ENCODE measurements around the gene SRRM5. TPM values are rescaled to one million over a fixed set of nuclear protein-coding genes. Genes with fewer than 3 reads are reported as not detected.
"Not testable (repeated sequence)": the region's sequence is repeated elsewhere in the genome, so short reads cannot be mapped to it uniquely, and the experiment has no call there.

Gene SRRM5
- polyA plus RNA-seq, 2 of the 4 experiments (the other 2 are of a cell fraction): 0.47 to 0.50 TPM

DNA sequence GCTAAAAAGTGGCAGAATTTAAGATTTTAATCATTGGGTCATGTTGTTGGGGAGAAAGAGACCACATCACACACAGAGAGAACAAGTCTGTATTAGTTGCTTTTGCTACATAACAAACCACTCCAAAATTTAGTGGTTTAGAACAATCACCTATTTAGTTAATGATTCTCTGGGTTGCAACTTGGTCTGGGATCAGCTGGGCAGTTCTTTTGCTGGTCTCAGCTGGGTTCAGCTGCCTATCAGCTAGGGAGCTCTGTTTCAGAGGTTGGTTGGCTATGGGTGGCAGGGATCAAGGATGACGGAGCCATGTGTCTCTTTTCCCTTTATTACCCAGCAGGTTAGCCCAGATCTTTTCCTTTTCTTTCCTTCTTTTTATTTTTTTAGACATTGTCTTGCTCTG lies 27.4 kb upstream of the SRRM5 start:
- DNase-seq (ENCODE audit: low read depth in 1 of 2, low spot score in 1 of 2): no peak
- no peak for ATAC-seq
- ChIA-PET POLR2A (interaction anchor here (0.9 to 1.0 kb wide), 2 partner anchors 9 to 10 kb away, joined by 3 read pairs; partner anchors contain the start of genes PINLYP and XRCC1), CTCF (interaction anchor here (0.6 to 3.0 kb wide), 3 partner anchors 10 to 176 kb away, joined by 3 to 15 read pairs (median 7); no protein-coding TSS in a partner anchor)
- H3K4me2 ChIP-seq: no peak overlapping the region
- FAIRE-seq: no peak
- WGBS (ENCODE audit: missing lambda C conversion rate): 100% methylated on average over 1 of the region's 1 CpG
- no peaks in the 10 kb centered on the region for H3K9me3 ChIP-seq
- TF ChIP-seq KDM1A (IDR thresholded peaks at IDR 0.05; ENCODE audit: low read depth): no peak
- TF ChIP-seq HOXB5 (CRISPR knock-in tag; IDR thresholded peaks at IDR 0.05): no peak
- TF ChIP-seq, protein P1, sequence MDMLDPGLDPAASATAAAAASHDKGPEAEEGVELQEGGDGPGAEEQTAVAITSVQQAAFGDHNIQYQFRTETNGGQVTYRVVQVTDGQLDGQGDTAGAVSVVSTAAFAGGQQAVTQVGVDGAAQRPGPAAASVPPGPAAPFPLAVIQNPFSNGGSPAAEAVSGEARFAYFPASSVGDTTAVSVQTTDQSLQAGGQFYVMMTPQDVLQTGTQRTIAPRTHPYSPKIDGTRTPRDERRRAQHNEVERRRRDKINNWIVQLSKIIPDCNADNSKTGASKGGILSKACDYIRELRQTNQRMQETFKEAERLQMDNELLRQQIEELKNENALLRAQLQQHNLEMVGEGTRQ (IDR thresholded peaks at IDR 0.05): no peak
- TF ChIP-seq SREBF2 (IDR thresholded peaks at IDR 0.05): no peak
- no peak for TF ChIP-seq CHD4 (IDR thresholded peaks at IDR 0.05; ENCODE audit: borderline replicate concordance)
- TF ChIP-seq RNF2 (IDR thresholded peaks at IDR 0.05; ENCODE audit: borderline replicate concordance, low read depth): no peak
- no peak for TF ChIP-seq NR3C1 (IDR thresholded peaks at IDR 0.05)
- no peak for TF ChIP-seq ZC3H11A (IDR thresholded peaks at IDR 0.05)
- H3K4me1 ChIP-seq: no peaks in the 10 kb centered on the region
- H3K4me3 ChIP-seq: no peak overlapping the region
- H3K27ac ChIP-seq: no peak overlapping the region

DNA sequence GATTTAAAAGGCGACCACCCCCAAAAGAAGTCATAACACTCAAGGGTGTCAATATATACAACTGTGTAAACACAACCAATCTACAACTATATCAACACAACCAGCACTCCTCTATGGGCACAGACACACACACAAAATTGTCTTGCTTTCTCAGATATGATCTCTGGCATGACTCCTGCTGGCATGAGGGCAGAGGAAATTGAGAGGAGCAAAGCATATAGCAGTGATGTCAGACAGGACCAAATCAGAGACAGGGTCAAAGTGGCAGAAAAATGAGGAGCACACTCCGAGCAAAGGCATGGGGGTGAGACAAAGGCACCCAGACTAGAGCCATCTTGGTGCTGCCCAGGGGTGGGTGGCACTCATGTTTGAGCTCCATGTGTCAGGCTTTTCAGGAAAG lies 25.5 kb upstream of the SRRM5 start:
- ChIA-PET POLR2A (interaction anchor here (0.9 kb wide), 1 partner anchor 10 kb away, joined by 3 read pairs; the partner anchor contains the start of genes IRGQ and ZNF576), CTCF (interaction anchor here (1.0 to 1.9 kb wide), 3 partner anchors 9 to 31 kb away, joined by 4 to 8 read pairs (median 4); partner anchors contain the start of genes IRGQ, PINLYP and XRCC1)
- ATAC-seq (no peak), DNase-seq (ENCODE audit: low read depth in 1 of 2, low spot score in 1 of 2) (no peak), FAIRE-seq (no peak)
- no peak overlapping the region for H3K4me3 ChIP-seq
- H3K4me2 ChIP-seq: no peak overlapping the region
- no peaks in the 10 kb centered on the region for H3K9me3 ChIP-seq
- no peak overlapping the region for H3K27ac ChIP-seq
- WGBS (ENCODE audit: missing lambda C conversion rate): 85% methylated on average over 2 of the region's 2 CpGs
- TF ChIP-seq ESRRA (IDR thresholded peaks at IDR 0.05; ENCODE audit: borderline replicate concordance, low read length) (no peak), SMC3 (IDR thresholded peaks at IDR 0.05) (no peak), HEYL (CRISPR knock-in tag; IDR thresholded peaks at IDR 0.05) (no peak), CEBPB (IDR thresholded peaks at IDR 0.05) (no peak)
- H3K4me1 ChIP-seq: no peaks in the 10 kb centered on the region

DNA sequence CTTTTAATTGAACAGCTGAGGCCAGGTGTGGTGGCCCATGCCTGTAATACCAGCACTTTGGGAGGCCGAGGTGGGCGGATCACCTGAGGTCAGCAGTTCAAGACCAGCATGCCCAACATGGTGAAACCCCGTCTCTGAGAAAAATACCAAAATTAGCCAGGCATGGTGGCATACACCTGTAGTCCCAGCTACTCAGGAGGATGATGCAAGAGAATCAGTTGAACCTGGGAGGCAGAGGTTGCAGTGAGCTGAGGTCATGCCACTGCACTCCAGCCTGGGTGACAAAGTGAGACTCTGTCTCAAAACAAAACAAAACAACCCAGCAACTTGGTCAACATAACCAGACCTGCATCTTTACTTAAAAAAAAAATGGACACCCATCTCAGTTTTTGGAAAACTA lies 24.9 kb upstream of the SRRM5 start:
- WGBS (ENCODE audit: missing lambda C conversion rate): 94% methylated on average over 3 of the region's 3 CpGs
- not testable (repeated sequence) for H3K9me3 ChIP-seq; H3K27ac ChIP-seq; H3K4me3 ChIP-seq; H3K4me1 ChIP-seq; FAIRE-seq; H3K4me2 ChIP-seq; DNase-seq (ENCODE audit: low read depth in 1 of 2, low spot score in 1 of 2); ATAC-seq
- ChIA-PET CTCF (interaction anchor here (1.0 to 1.9 kb wide), 4 partner anchors 8 to 179 kb away, joined by 3 to 8 read pairs (median 4); partner anchors contain the start of genes IRGQ, PINLYP and XRCC1), POLR2A (interaction anchor here (0.9 kb wide), 1 partner anchor 9 kb away, joined by 3 read pairs; the partner anchor contains the start of genes IRGQ and ZNF576)

DNA sequence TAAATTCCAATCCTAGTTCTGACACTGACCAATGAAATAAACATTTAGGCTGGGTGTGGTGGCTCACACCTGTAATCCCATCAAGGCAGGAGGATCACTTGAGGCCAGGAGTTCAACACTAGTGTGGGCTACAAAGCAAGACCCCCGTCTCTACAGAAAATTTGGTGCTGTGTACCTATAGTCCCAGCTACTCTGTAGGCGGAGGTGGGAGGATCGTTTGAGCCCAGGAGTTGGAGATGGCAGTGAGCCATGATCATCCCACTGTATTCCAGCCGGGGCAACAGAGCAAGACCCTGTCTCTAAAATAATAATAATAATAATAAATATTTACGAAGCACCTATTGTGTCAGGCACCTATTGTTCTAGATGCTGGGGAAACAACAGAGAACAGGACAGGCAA lies 22.6 kb upstream of the SRRM5 start:
- TF ChIP-seq FOSL2 (IDR thresholded peaks at IDR 0.05) (no peak), FOSL2 (CRISPR knock-in tag; IDR thresholded peaks at IDR 0.05) (no peak)
- CTCF ChIA-PET: interaction anchor here (0.9 to 1.7 kb wide), 2 partner anchors 24 to 34 kb away, joined by 5 read pairs; no protein-coding TSS in a partner anchor
- 92% methylated on average over 5 of the region's 5 CpGs for WGBS (ENCODE audit: missing lambda C conversion rate)
- FAIRE-seq (no peak), DNase-seq (ENCODE audit: low read depth in 1 of 2, low spot score in 1 of 2) (no peak), ATAC-seq (no peak)
- Histone ChIP-seq H3K4me3 (no peak overlapping the region), H3K4me2 (no peak overlapping the region), H3K9me3 (no peaks in the 10 kb centered on the region), H3K27ac (no peak overlapping the region), H3K4me1 (peaks cover 4% of the 10 kb centered on the region; the same call in 2 of the 3 replicates)
- POLR2A ChIA-PET: no interaction called here

DNA sequence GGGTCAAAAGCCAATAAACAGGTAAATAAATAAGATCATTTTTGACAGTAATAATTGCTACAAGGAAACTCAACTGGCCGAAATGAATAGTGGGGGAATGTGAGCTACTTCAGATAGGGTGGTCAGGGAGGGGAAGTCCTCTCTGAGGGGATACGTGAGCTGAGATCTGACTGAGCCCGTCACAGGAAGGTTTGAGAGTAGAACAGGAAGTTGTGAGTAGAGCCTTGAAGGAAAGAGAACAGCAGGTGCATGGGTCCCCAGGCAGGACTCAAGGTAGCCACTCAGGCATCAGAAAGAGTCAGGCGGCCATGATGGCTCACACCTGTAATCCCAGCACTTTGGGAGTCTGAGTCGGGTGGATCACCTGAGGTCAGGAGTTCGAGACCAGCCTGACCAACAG lies 22.2 kb upstream of the SRRM5 start:
- CTCF ChIA-PET: interaction anchor here (1.7 kb wide), 1 partner anchor 35 kb away, joined by 5 read pairs; no protein-coding TSS in a partner anchor
- Histone ChIP-seq H3K27ac (no peak overlapping the region), H3K4me1 (peaks cover 8% of the 10 kb centered on the region; the same call in 2 of the 3 replicates), H3K9me3 (no peaks in the 10 kb centered on the region), H3K4me3 (no peak overlapping the region), H3K4me2 (no peak overlapping the region)
- POLR2A ChIA-PET: no interaction called here
- ATAC-seq (no peak), FAIRE-seq (no peak), DNase-seq (ENCODE audit: low read depth in 1 of 2, low spot score in 1 of 2) (no peak)
- WGBS (ENCODE audit: missing lambda C conversion rate): 89% methylated on average over 6 of the region's 6 CpGs
- TF ChIP-seq HOXB5 (CRISPR knock-in tag; IDR thresholded peaks at IDR 0.05) (no peak), ZSCAN20 (CRISPR knock-in tag; IDR thresholded peaks at IDR 0.05) (no peak), SREBF2 (IDR thresholded peaks at IDR 0.05) (no peak), NFE2L2 (conservative IDR thresholded peaks at IDR 0.05; ENCODE audit: low read length) (no peak), NR3C1 (IDR thresholded peaks at IDR 0.05) (no peak), MYC (IDR thresholded peaks at IDR 0.05; ENCODE audit: borderline replicate concordance, low read length) (no peak), MAFK (IDR thresholded peaks at IDR 0.05; ENCODE audit: partially characterized antibody) (no peak), RFX5 (IDR thresholded peaks at IDR 0.05) (no peak), ESRRA (IDR thresholded peaks at IDR 0.05; ENCODE audit: borderline replicate concordance, low read length) (no peak), CHD2 (IDR thresholded peaks at IDR 0.05; ENCODE audit: low read length, partially characterized antibody) (no peak), CBX8 (IDR thresholded peaks at IDR 0.05) (no peak)
- TF ChIP-seq, protein P1 (IDR thresholded peaks at IDR 0.05): no peak
- TF ChIP-seq, protein P2, sequence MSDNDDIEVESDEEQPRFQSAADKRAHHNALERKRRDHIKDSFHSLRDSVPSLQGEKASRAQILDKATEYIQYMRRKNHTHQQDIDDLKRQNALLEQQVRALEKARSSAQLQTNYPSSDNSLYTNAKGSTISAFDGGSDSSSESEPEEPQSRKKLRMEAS (IDR thresholded peaks at IDR 0.05): no peak
- TF ChIP-seq, protein P3, sequence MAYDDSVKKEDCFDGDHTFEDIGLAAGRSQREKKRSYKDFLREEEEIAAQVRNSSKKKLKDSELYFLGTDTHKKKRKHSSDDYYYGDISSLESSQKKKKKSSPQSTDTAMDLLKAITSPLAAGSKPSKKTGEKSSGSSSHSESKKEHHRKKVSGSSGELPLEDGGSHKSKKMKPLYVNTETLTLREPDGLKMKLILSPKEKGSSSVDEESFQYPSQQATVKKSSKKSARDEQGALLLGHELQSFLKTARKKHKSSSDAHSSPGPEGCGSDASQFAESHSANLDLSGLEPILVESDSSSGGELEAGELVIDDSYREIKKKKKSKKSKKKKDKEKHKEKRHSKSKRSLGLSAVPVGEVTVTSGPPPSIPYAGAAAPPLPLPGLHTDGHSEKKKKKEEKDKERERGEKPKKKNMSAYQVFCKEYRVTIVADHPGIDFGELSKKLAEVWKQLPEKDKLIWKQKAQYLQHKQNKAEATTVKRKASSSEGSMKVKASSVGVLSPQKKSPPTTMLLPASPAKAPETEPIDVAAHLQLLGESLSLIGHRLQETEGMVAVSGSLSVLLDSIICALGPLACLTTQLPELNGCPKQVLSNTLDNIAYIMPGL (CRISPR knock-in tag; IDR thresholded peaks at IDR 0.05; ENCODE audit: borderline replicate concordance): no peak

Data from A549 (cell line).